GM23338 (cell line): Measurements from ENCODE around the gene SOD2.

Experiments used
- EZH2 ChIP-seq: fragments of 200-600 bp; sonication (generic); IDR thresholded peaks from one replicate; pipeline ENCODE4 v1.8.0; 2017; ENCODE audit warnings: antibody characterized with exemption, mild to moderate bottlenecking, low read depth; ENCODE audit not compliant: unreplicated experiment
- EZH2phosphoT487 ChIP-seq: fragments of 200-600 bp; sonication (generic); IDR thresholded peaks from one replicate; pipeline ENCODE4 v1.8.1; 2018; ENCODE audit warnings: antibody characterized with exemption; ENCODE audit not compliant: unreplicated experiment
- POLR2AphosphoS5 ChIP-seq: IDR thresholded peaks from 2 replicates; pipeline ENCODE4 v1.6.1; 2016; ENCODE audit warnings: antibody characterized with exemption, low read depth
- ZNF331 ChIP-seq: fragments of 250-450 bp; sonication (Bioruptor Pico); IDR thresholded peaks from 2 replicates; pipeline ENCODE4 v1.5.0; 2020; ENCODE audit warnings: low read depth, mild to moderate bottlenecking, moderate library complexity
- TF ChIP-seq, protein P1 (sequence below), 2 experiments: fragments of 200-600 bp in 1 of 2; sonication (generic) in 1 of 2; conservative IDR thresholded peaks; 2 replicates each; pipeline versions ENCODE4 v1.5.1 to v1.6.1; 2016 to 2017; ENCODE audit warnings: antibody characterized with exemption in 2 of 2, low read depth in 2 of 2, mild to moderate bottlenecking in 2 of 2, moderate library complexity in 1 of 2
- TF ChIP-seq, protein P2 (sequence below): IDR thresholded peaks from 2 replicates; pipeline ENCODE4 v1.6.1; 2016; ENCODE audit warnings: antibody characterized with exemption
- TF ChIP-seq, protein P3 (sequence below): IDR thresholded peaks from one replicate; pipeline ENCODE4 v1.6.1; 2018; ENCODE audit warnings: antibody characterized with exemption; ENCODE audit not compliant: unreplicated experiment

DNA sequence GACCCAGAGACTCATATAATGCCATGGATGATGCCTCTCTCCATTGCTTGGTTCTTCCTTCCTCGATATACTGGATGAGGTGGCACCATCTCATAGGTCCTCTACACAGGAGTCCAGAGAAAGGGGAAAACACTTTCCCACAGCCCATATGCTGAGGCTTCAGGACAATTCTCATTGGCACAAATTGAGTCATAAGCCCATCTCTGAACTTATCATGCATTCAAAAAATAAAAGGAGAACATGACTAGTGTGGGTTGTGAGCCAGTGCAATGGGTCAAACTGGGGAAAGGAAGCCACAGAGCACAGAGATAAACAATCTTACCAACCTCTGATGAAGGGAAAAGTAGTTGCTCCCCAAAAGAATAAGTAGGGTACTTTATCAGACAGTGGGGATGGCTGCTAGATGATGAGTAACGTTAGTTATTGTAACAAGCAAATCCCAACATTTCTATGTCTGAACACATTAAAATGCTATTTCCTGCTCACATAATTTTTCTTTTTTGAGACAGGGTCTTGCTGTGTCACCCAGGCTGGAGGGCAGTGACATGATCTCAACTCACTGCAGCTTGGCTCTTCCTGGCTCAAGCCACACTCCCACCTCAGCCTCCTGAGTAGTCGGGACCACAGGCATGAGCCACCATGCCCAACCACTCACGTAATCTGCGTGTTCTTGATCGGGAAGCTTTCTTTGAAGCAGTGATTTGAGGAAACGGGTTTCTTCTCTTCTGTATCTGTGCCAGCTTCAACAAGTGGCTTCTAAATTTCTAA is 27.0 kb downstream of the SOD2 start:
- TF ChIP-seq, protein P1, sequence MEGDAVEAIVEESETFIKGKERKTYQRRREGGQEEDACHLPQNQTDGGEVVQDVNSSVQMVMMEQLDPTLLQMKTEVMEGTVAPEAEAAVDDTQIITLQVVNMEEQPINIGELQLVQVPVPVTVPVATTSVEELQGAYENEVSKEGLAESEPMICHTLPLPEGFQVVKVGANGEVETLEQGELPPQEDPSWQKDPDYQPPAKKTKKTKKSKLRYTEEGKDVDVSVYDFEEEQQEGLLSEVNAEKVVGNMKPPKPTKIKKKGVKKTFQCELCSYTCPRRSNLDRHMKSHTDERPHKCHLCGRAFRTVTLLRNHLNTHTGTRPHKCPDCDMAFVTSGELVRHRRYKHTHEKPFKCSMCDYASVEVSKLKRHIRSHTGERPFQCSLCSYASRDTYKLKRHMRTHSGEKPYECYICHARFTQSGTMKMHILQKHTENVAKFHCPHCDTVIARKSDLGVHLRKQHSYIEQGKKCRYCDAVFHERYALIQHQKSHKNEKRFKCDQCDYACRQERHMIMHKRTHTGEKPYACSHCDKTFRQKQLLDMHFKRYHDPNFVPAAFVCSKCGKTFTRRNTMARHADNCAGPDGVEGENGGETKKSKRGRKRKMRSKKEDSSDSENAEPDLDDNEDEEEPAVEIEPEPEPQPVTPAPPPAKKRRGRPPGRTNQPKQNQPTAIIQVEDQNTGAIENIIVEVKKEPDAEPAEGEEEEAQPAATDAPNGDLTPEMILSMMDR (conservative IDR thresholded peaks at IDR 0.05; ENCODE audit: low read depth in 2 of 2) = no peak
- TF ChIP-seq EZH2 (no peak), POLR2AphosphoS5 (no peak), EZH2phosphoT487 (no peak), ZNF331 (CRISPR knock-in tag) (no peak)
- TF ChIP-seq, protein P2, sequence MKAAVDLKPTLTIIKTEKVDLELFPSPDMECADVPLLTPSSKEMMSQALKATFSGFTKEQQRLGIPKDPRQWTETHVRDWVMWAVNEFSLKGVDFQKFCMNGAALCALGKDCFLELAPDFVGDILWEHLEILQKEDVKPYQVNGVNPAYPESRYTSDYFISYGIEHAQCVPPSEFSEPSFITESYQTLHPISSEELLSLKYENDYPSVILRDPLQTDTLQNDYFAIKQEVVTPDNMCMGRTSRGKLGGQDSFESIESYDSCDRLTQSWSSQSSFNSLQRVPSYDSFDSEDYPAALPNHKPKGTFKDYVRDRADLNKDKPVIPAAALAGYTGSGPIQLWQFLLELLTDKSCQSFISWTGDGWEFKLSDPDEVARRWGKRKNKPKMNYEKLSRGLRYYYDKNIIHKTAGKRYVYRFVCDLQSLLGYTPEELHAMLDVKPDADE = no peak
- TF ChIP-seq, protein P3, sequence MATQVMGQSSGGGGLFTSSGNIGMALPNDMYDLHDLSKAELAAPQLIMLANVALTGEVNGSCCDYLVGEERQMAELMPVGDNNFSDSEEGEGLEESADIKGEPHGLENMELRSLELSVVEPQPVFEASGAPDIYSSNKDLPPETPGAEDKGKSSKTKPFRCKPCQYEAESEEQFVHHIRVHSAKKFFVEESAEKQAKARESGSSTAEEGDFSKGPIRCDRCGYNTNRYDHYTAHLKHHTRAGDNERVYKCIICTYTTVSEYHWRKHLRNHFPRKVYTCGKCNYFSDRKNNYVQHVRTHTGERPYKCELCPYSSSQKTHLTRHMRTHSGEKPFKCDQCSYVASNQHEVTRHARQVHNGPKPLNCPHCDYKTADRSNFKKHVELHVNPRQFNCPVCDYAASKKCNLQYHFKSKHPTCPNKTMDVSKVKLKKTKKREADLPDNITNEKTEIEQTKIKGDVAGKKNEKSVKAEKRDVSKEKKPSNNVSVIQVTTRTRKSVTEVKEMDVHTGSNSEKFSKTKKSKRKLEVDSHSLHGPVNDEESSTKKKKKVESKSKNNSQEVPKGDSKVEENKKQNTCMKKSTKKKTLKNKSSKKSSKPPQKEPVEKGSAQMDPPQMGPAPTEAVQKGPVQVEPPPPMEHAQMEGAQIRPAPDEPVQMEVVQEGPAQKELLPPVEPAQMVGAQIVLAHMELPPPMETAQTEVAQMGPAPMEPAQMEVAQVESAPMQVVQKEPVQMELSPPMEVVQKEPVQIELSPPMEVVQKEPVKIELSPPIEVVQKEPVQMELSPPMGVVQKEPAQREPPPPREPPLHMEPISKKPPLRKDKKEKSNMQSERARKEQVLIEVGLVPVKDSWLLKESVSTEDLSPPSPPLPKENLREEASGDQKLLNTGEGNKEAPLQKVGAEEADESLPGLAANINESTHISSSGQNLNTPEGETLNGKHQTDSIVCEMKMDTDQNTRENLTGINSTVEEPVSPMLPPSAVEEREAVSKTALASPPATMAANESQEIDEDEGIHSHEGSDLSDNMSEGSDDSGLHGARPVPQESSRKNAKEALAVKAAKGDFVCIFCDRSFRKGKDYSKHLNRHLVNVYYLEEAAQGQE = no peak
